Type B pancreatic cell (in vitro differentiated cells): ENCODE data around the gene DDX39B. TPM values are rescaled to one million over a fixed set of nuclear protein-coding genes. Genes with fewer than 3 reads are reported as not detected.

ENCODE experiments used
- DNase-seq: peaks from one replicate; pipeline ENCODE4 v3.0.0; 2021; ENCODE audit warnings: mixed read lengths; ENCODE audit not compliant: unreplicated experiment; ENCODE audit errors: extremely low spot score
- H3K27ac Mint-ChIP-seq: 2 replicates; pipeline ENCODE4 v1.8.0; 2021; ENCODE audit warnings: mild to moderate bottlenecking, mixed read lengths
- H3K27me3 Mint-ChIP-seq: 2 replicates; pipeline ENCODE4 v1.8.0; 2021; ENCODE audit warnings: mixed read lengths
- H3K36me3 Mint-ChIP-seq: 2 replicates; pipeline ENCODE4 v1.8.0; 2021; ENCODE audit warnings: mixed read lengths
- H3K4me1 Mint-ChIP-seq: one replicate; pipeline ENCODE4 v1.8.0; 2021; ENCODE audit warnings: mixed read lengths; ENCODE audit not compliant: unreplicated experiment
- H3K4me3 Mint-ChIP-seq: 2 replicates; pipeline ENCODE4 v1.8.0; 2021; ENCODE audit warnings: mild to moderate bottlenecking, mixed read lengths
- H3K9me3 Mint-ChIP-seq: 2 replicates; pipeline ENCODE4 v1.8.0; 2021; ENCODE audit warnings: mixed read lengths
- CTCF ChIP-seq: fragments of 200-600 bp; sonication (generic); conservative IDR thresholded peaks from 2 replicates; pipeline ENCODE4 v1.5.0; 2021; ENCODE audit warnings: antibody characterized with exemption, mild to moderate bottlenecking
- total RNA-seq: library from RNA; stranded (reverse); gene quantifications from 2 replicates; pipeline ENCODE4 v1.2.1, GENCODE V29; 2021; ENCODE audit warnings: low replicate concordance

The DDX39B gene
- total RNA-seq, 1 donor from 2014 or later: 636 TPM

DNA sequence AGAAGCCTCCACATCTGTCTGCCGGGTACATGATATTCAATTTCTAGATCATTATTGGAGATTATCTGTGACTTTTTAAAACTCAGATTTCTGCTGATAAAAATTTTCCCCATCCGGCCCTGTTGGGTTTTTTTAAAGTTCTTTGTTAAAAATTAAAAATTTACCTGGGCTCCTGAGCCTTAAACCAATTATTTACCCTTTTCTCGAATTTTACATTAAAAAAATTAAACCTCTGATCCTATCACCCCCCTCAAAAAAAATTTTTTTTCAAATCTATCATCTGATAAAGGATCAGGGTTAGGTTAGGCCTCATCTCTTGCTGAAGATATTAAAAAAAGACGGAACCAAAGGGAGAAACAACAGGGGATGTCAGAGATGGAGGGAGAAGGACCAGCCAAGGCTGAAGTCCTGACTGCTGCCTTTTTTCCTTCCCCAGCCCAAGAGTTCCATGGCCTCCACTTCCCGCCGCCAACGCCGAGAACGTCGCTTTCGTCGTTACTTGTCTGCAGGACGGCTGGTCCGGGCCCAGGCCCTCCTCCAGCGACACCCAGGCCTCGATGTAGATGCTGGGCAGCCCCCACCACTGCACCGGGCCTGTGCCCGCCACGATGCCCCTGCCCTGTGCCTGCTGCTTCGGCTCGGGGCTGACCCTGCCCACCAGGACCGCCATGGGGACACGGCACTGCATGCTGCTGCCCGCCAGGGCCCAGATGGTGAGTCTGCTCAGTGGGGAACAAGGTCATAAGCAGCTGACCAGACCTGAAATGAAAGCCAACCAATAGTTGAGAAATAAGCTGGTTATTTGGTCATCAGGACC, 6.1 kb upstream of the DDX39B start:
- Mint-ChIP-seq H3K36me3 (peaks cover 6% of the 10 kb centered on the region), H3K27ac (peak overlapping the region; percentile 85), H3K4me3 (peak overlapping the region; percentile 90), H3K9me3 (no peaks in the 10 kb centered on the region), H3K27me3 (no peaks in the 10 kb centered on the region), H3K4me1 (peaks cover 17% of the 10 kb centered on the region)
- no peak for TF ChIP-seq CTCF
- no peak for DNase-seq

- peak; percentile 19 for TF ChIP-seq CTCF
- Mint-ChIP-seq H3K36me3 (peaks cover 6% of the 10 kb centered on the region), H3K27ac (peak within 1 kb of the TSS; percentile 85), H3K9me3 (no peaks in the 10 kb centered on the region), H3K4me3 (peak within 1 kb of the TSS; percentile 90), H3K4me1 (peaks cover 17% of the 10 kb centered on the region), H3K27me3 (no peaks in the 10 kb centered on the region)
- DNase-seq: peak; percentile 89
Observed at GRCh38 chr6:31546958-31547726, 5.3 kb upstream of the DDX39B start, which contains the start of gene NFKBIL1. Gene NFKBIL1, plus strand, starts transcription at chr6:31547608. Its CDS starts 87 bp downstream, at chr6:31547695.

GRCh38 chr6:31546339-31546957, 4.6 kb upstream of the DDX39B start, which contains the start of gene ATP6V1G2:
Gene ATP6V1G2, minus strand, starts transcription at chr6:31546608. Its CDS starts 49 bp downstream, at chr6:31546559.
- Mint-ChIP-seq H3K36me3 (peaks cover 6% of the 10 kb centered on the region), H3K4me1 (peaks cover 17% of the 10 kb centered on the region), H3K4me3 (peak within 1 kb of the TSS; percentile 90), H3K27me3 (no peaks in the 10 kb centered on the region), H3K9me3 (no peaks in the 10 kb centered on the region), H3K27ac (peak within 1 kb of the TSS; percentile 85)
- DNase-seq: peak; percentile 92
- TF ChIP-seq CTCF: peak; percentile 94

- no peak for TF ChIP-seq CTCF
- Mint-ChIP-seq H3K27ac (no peak overlapping the region), H3K9me3 (no peaks in the 10 kb centered on the region), H3K27me3 (no peaks in the 10 kb centered on the region), H3K4me1 (peaks cover 19% of the 10 kb centered on the region), H3K4me3 (peak overlapping the region; percentile 90), H3K36me3 (peaks cover 14% of the 10 kb centered on the region)
- no peak for DNase-seq
Observed at GRCh38 chr6:31545291-31545690, 3.5 kb upstream of the DDX39B start.

- DNase-seq: no peak
- Mint-ChIP-seq H3K27ac (no peak overlapping the region), H3K4me3 (peak overlapping the region; percentile 51), H3K36me3 (peaks cover 20% of the 10 kb centered on the region), H3K4me1 (peaks cover 24% of the 10 kb centered on the region), H3K27me3 (no peaks in the 10 kb centered on the region), H3K9me3 (no peaks in the 10 kb centered on the region)
- no peak for TF ChIP-seq CTCF
Observed at GRCh38 chr6:31544676-31545075, 2.9 kb upstream of the DDX39B start.
